Adrenal gland (tissue), 12 donors: ENCODE results near the gene PPM1B. TPM values are rescaled to one million over a fixed set of nuclear protein-coding genes. Genes with fewer than 3 reads are reported as not detected.

ENCODE experiments used
- DNase-seq, 7 donors: peaks; one replicate each; pipeline ENCODE4 v3.0.0-alpha.2; 2019 to 2020
- H3K27ac ChIP-seq, 5 donors: fragments of 200-600 bp; sonication (generic) in 4 of 5; 1 replicate in 3 of 5; 2 replicates in 2 of 5; pipeline versions ENCODE4 v1.5.1 to v1.8.0; 2016 to 2020; ENCODE audit warnings: mild to moderate bottlenecking in 1 of 5
- H3K27me3 ChIP-seq: fragments of 200-600 bp; 2 replicates; pipeline ENCODE4 v1.8.0; 2021
- H3K36me3 ChIP-seq, 2 donors: fragments of 200-600 bp; replicated peaks in 1 of 2; 1 replicate in 1 of 2; 2 replicates in 1 of 2; pipeline versions ENCODE4 v1.5.1 to v1.8.0; 2018 to 2022
- H3K4me1 ChIP-seq, 2 donors: fragments of 200-600 bp; replicated peaks in 1 of 2; 1 replicate in 1 of 2; 2 replicates in 1 of 2; pipeline versions ENCODE4 v1.5.1 to v1.8.0; 2018 to 2021
- H3K4me3 ChIP-seq, 4 donors: fragments of 200-600 bp; sonication (generic) in 3 of 4; one replicate each; pipeline ENCODE4 v1.5.1; 2016 to 2018
- H3K9me3 ChIP-seq, 3 donors: fragments of 200-600 bp; sonication (generic) in 1 of 3; replicated peaks in 1 of 3; 1 replicate in 2 of 3; 2 replicates in 1 of 3; pipeline versions ENCODE4 v1.5.1 to v1.8.0; 2016 to 2021
- POLR2A ChIP-seq, 2 donors: fragments of 450-650 bp; IDR thresholded peaks; one replicate each; pipeline ENCODE4 v1.6.1; 2017; ENCODE audit warnings: antibody characterized with exemption in 2 of 2, mild to moderate bottlenecking in 2 of 2, moderate library complexity in 1 of 2
- WGBS, 4 donors: extraction: QIAGEN DNeasy Blood & Tissue Kit in 2 of 4; methylation state at CpG; one replicate each; pipeline versions ENCODE4 v1.1.5 to v1.1.7; 2013 to 2017; 5-methylcytosine and 5-hydroxymethylcytosine counted together
- intact Hi-C, 2 donors: fragments of 100-400 bp; cut with DNase I; formaldehyde crosslinking; loops; one replicate each; pipeline versions ENCODE4 v1.14.1 to v1.15.0; 2022 to 2023
- polyA plus RNA-seq, 3 donors: library from polyadenylated mRNA; stranded (reverse); fragments of 200-250 nt in 2 of 3; fragments of 350-450 nt in 1 of 3; fragmentation: Illumina TruSeq in 1 of 3; extraction: RNeasy Lipid Tissue Mini Kit (QIAGEN cat#74804) in 1 of 3; gene quantifications; one replicate each; pipeline ENCODE4 v1.2.3, GENCODE V29; 2013 to 2014
- total RNA-seq, 9 donors: library from RNA; depleted of rRNA in 4 of 9; stranded (reverse); fragments of >200 nt in 4 of 9; fragments of 120-200 nt in 1 of 9; fragmentation: NEBNext Ultra II Directional in 1 of 9; extraction: Animal tissue kit (Norgen Biotek cat#: 25700) in 1 of 9; gene quantifications; one replicate each; pipeline versions ENCODE4 v1.1.0 to v1.2.4, GENCODE V29; 2013 to 2023
- TF ChIP-seq, protein P1 (sequence below), 6 experiments: fragments of 450-650 bp in 4 of 6; fragments of 200-600 bp in 2 of 6; sonication (generic) in 1 of 6; IDR thresholded peaks; 1 replicate in 5 of 6; 2 replicates in 1 of 6; pipeline versions ENCODE4 v1.5.1 to v1.8.0; 2016 to 2021; ENCODE audit warnings: antibody characterized with exemption in 6 of 6, mild to moderate bottlenecking in 2 of 6, moderate library complexity in 1 of 6
- donor health status: healthy with polysubstance abuse.
- donor health status: Bipolar disorder and iron deficiency.
- donor health status: DM: yes; HTN: yes; CAD: no.
- donor health status: DM: no; HTN: no; CAD: no.
- donor health status: DM: no; HTN: no; CAD: no.
- donor health status: DM: yes; HTN: yes; CAD: no.

The PPM1B gene
- total and polyA plus RNA-seq, 12 donors, result 12.2 to 44.9 (median 32.6) TPM

GRCh38 chr2:44166096-44166495, 2.6 kb upstream of the PPM1B start:
- intact Hi-C loops, result loop anchor here in 1 of 2 donors (10.0 kb wide), 1 partner anchor 81 kb away; no protein-coding TSS in a partner anchor
- H3K27ac ChIP-seq, result no peak overlapping the region
- H3K4me1 ChIP-seq, result peaks cover 9 to 19% of the 10 kb centered on the region in 2 donors
- H3K36me3 ChIP-seq, result no peaks in the 10 kb centered on the region
- TF ChIP-seq POLR2A (IDR thresholded peaks at IDR 0.05), result no peak
- TF ChIP-seq, protein P1, sequence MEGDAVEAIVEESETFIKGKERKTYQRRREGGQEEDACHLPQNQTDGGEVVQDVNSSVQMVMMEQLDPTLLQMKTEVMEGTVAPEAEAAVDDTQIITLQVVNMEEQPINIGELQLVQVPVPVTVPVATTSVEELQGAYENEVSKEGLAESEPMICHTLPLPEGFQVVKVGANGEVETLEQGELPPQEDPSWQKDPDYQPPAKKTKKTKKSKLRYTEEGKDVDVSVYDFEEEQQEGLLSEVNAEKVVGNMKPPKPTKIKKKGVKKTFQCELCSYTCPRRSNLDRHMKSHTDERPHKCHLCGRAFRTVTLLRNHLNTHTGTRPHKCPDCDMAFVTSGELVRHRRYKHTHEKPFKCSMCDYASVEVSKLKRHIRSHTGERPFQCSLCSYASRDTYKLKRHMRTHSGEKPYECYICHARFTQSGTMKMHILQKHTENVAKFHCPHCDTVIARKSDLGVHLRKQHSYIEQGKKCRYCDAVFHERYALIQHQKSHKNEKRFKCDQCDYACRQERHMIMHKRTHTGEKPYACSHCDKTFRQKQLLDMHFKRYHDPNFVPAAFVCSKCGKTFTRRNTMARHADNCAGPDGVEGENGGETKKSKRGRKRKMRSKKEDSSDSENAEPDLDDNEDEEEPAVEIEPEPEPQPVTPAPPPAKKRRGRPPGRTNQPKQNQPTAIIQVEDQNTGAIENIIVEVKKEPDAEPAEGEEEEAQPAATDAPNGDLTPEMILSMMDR (IDR thresholded peaks at IDR 0.05), result no peak
- WGBS, 4 donors, result 60 to 77% (median 65%) methylated on average over 10 to 23 of the region's 23 CpGs
- DNase-seq, result peak in 4 of 7 donors; percentile 13 to 45 (median 18)
- H3K4me3 ChIP-seq, result no peak overlapping the region
- no peaks in the 10 kb centered on the region for H3K27me3 ChIP-seq
- H3K9me3 ChIP-seq, result no peaks in the 10 kb centered on the region

GRCh38 chr2:44167311-44167907, 1.3 kb upstream of the PPM1B start:
- intact Hi-C loops, result loop anchor here in 1 of 2 donors (10.0 kb wide), 1 partner anchor 83 kb away; no protein-coding TSS in a partner anchor
- DNase-seq, result peak in 1 of 7 donors; percentile 28
- Histone ChIP-seq H3K9me3 (no peaks in the 10 kb centered on the region), H3K27me3 (no peaks in the 10 kb centered on the region), H3K4me3 (peak overlapping the region in 3 of 4 donors; percentile 9 to 75 (median 69)), H3K4me1 (peaks cover 14 to 29% of the 10 kb centered on the region in 2 donors), H3K36me3 (no peaks in the 10 kb centered on the region), H3K27ac (peak overlapping the region; percentile 92 to 99 (median 98))
- 27 to 32% (median 31%) methylated on average over 17 to 18 of the region's 18 CpGs for WGBS, 4 donors
- TF ChIP-seq, protein P1 (IDR thresholded peaks at IDR 0.05), result no peak
- no peak for TF ChIP-seq POLR2A (IDR thresholded peaks at IDR 0.05)

DNA sequence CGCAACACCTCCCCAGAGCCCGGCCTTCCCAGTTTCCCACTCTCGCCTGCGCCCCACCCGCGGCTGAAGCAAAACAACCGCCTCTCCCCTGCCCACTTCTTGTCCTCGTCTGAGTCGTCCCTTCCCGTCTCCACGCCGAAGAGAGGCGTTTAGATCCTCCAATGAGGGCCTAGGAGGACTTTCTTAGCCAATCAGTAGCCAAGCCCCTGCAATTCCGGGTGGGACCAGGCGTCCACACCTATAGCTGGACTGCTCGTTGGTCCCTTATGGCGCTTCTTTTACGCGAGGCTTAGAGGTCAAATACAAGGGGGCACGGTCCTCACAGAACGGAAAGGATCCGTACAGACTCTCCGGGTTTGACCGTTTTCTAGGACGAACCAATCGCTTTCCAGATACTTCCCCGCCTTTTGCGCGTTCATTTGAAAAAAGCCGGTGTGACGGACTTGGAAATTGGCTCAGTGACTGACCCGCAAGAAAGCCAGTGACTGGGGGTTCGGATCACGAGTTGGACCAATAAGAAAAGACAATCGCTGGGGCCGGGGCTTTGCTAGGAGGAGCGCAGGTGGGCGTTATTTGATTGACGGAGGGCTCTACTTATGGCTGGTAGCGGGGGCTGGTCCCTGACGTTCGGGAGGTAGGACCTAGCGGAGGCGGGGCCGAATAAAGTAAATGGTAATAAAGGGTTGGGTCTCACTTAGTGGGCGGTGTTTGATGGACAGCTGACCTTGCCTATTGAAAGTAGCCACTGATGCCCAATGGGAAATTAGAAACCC, 581 bp upstream of the PPM1B start:
- DNase-seq, result peak; percentile 98 to 100 (median 100)
- Histone ChIP-seq H3K36me3 (no peaks in the 10 kb centered on the region), H3K27ac (peak overlapping the region; percentile 92 to 99 (median 98)), H3K27me3 (no peaks in the 10 kb centered on the region), H3K9me3 (no peaks in the 10 kb centered on the region), H3K4me3 (peak overlapping the region in 3 of 4 donors; percentile 9 to 75 (median 69)), H3K4me1 (peaks cover 14 to 35% of the 10 kb centered on the region in 2 donors)
- 0 to 2% (median 1%) methylated on average over 40 to 46 of the region's 46 CpGs for WGBS, 4 donors
- intact Hi-C loops, result loop anchor here in 1 of 2 donors (10.0 kb wide), 1 partner anchor 83 kb away; no protein-coding TSS in a partner anchor
- TF ChIP-seq, protein P1 (IDR thresholded peaks at IDR 0.05), result peak in 1 of 6 experiments; percentile 3
- TF ChIP-seq POLR2A (IDR thresholded peaks at IDR 0.05), result peak; percentile 26 to 27
